Measurements from ENCODE around the gene WFIKKN1. TPM values are rescaled to one million over a fixed set of nuclear protein-coding genes. Genes with fewer than 3 reads are reported as not detected.

WFIKKN1 gene
- total RNA-seq, 1 experiment from 2014 or later: 0.04 TPM

DNA sequence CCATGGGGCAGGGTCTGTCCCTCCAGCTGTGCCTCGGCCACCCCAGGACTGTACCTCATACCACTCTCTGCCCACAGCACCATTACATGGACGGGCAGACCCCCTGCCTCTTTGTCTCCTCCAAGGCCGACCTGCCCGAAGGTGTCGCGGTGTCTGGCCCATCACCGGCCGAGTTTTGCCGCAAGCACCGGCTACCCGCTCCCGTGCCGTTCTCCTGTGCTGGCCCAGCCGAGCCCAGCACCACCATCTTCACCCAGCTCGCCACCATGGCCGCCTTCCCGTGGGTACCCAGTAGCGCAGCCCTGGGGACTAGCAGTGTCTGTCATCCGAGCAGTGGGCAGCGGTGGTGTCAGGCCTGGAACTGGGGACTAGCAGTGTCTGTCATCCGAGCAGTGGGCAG, 42.1 kb downstream of the WFIKKN1 start:
- Histone ChIP-seq H3K9me3 (replicated peaks) (no peaks in the 10 kb centered on the region), H3K27me3 (no peaks in the 10 kb centered on the region), H3K27ac (no peak overlapping the region), H3K36me3 (peaks cover 41% of the 10 kb centered on the region), H3K4me1 (peaks cover 5% of the 10 kb centered on the region; the same call in 1 of the 2 replicates), H3K4me3 (no peak overlapping the region)
- no peak for DNase-seq

DNA sequence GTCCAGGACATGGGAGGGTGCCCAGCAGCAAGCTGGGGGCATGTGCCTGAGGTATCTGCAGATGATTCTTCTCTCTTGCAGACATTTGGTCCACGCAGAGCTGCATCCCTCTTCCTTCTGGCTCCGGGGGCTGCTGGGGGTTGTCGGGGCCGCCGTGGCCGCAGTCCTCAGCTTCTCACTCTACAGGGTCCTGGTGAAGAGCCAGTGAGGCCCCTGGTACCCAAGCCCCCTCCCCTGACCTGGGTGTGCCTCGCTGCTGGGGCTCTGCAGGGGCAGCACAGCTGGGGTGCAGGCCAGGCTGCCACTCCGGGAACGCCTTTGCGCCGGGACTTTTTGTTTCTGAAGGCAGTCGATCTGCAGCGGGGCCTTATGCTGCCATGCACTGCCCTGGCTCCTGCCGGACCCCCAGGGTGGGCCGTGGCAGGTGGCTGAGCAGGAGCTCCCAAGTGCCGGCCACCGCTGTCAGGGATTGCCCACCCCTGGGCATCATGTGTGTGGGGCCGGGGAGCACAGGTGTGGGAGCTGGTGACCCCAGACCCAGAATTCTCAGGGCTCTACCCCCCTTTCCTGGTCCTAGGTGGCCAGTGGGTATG, 42.7 kb downstream of the WFIKKN1 start:
- H3K36me3 ChIP-seq: peaks cover 41% of the 10 kb centered on the region

DNA sequence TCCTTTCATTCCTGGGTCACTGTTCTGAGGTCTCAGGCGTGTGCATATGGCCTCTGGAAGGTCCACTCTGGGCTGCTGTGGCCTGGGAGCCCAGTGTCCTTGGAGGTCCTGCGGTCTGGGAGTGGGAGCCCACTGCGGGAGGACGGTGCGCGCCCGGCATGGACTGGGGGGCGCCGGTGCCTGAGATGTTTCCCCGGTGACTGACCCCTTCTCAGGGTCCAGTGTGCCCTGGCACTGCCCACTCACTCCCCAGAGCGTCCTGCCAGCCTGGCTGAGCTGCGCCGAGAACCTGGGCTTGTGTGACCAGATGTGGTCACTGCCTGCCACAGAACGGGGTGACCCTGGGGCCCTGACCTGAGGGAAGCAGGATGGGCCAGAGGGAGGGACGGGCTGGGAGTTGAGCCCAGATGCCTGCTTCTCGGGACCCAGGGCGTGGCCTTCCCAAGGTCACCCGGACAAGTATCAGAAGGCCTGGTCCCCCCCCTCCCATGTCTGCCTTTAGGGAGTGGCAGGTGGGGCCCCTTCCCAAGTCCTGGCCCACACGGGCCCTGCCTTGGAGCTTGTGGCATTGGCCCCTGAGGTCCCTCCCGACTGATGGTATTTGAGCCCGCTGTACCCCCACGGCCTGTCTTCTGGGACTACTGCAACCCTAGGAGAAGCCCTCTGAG, 43.6 kb downstream of the WFIKKN1 start:
- H3K4me3 ChIP-seq: no peak overlapping the region
- H3K27me3 ChIP-seq: no peaks in the 10 kb centered on the region
- H3K36me3 ChIP-seq: peaks cover 41% of the 10 kb centered on the region
- no peak for DNase-seq
- peaks cover 10% of the 10 kb centered on the region; the same call in 1 of the 2 replicates for H3K4me1 ChIP-seq
- no peaks in the 10 kb centered on the region for H3K9me3 ChIP-seq (replicated peaks)
- no peak overlapping the region for H3K27ac ChIP-seq

More for the DNA sequence above, 42.7 kb downstream of the WFIKKN1 start:
- Histone ChIP-seq H3K4me3 (no peak overlapping the region), H3K27me3 (no peaks in the 10 kb centered on the region), H3K4me1 (peaks cover 8% of the 10 kb centered on the region; the same call in 1 of the 2 replicates), H3K27ac (no peak overlapping the region), H3K9me3 (replicated peaks) (no peaks in the 10 kb centered on the region)
- DNase-seq: no peak

DNA sequence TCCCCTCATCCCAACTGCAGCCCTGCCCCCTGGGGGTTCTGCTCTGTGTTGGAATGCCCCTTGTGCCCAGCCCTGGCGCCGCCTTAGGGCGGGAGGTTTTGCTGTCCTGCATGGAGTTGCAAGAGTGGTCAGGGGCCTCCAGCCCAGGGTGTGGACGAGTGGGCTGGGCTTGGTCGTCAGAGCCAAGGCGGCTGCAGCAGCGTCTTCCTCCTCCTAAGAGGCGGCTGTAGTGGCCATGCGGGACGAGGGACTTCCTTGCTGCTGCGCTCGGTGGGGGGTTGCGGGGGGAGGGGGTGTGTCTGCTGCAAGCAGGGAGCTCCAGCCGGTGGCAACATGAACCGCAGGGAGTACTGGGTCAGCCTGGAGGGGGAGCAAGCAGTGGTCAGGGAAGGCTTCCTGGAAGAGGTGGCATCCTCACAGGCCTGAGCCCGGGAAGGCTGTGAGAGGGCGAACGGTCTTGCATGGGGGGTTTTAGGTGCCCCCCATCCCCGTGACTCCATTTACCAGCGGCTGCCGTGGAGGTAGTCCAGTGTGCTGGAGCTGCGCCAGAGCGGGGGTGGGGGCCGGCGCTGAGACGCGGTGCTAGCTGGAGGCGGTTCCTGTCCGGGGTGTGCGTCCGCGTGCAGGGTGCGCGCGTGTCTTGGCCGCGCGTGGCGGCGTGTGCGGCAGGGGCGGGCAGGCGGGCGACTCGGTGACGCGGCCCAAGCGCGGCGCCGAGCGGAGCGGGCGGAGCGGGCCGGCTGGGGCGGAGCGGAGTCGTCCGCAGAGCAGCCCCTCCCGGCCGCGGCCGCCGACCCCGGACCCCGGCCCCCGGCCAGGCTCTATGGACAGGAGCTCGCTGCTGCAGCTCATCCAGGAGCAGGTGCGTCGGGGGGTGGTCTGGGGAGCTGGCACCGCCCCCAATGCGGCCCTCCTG, 44.4 kb downstream of the WFIKKN1 start, which contains the start of gene RHBDL1:
Gene RHBDL1, plus strand, starts transcription at position 704 of the 916 bp plus-strand sequence. Its CDS starts 120 bp downstream, at position 824.
- DNase-seq: no peak
- no peaks in the 10 kb centered on the region for H3K27me3 ChIP-seq
- peaks cover 10% of the 10 kb centered on the region; the same call in 1 of the 2 replicates for H3K4me1 ChIP-seq
- H3K9me3 ChIP-seq (replicated peaks): no peaks in the 10 kb centered on the region
- no peak within 1 kb of the TSS for H3K27ac ChIP-seq
- H3K36me3 ChIP-seq: peaks cover 34% of the 10 kb centered on the region
- H3K4me3 ChIP-seq: no peak within 1 kb of the TSS

DNA sequence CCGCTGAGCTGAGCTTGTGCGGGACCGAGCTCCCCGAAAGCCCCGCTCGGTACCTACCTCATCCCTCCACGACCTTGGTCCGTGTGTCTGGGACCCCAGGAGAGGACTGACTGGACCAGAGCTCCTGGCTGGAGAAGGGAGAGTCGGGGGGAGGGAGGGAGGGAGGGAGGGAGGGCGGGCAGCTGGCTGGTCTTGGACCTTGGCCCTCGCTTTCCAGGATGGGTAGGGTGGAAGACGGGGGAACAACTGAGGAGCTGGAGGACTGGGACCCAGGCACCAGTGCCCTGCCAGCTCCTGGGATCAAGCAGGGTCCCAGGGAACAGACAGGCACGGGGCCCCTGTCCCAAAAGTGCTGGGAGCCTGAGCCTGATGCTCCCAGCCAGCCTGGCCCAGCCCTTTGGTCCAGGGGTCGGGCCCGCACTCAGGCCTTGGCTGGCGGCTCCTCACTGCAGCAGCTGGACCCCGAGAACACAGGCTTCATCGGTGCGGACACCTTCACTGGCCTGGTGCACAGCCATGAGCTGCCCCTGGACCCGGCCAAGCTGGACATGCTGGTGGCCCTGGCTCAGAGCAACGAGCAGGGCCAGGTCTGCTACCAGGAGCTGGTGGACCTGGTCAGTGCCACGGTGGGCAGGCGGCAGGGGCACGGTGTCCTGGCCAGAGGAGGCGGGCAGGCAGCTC, 45.2 kb downstream of the WFIKKN1 start:
- Histone ChIP-seq H3K4me3 (no peak overlapping the region), H3K36me3 (peaks cover 27% of the 10 kb centered on the region), H3K27ac (no peak overlapping the region)

DNA sequence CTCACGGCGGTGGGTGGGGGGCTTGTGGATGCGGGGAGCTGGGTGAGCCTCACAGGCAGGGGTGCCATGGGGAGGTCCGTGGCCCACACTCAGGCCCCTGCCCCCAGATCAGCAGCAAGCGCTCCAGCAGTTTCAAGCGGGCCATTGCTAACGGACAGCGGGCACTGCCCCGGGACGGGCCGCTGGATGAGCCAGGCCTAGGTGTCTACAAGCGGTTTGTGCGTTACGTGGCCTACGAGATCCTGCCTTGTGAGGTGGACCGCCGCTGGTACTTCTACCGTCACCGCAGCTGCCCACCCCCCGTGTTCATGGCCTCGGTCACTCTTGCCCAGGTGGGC, 45.7 kb downstream of the WFIKKN1 start:
- Histone ChIP-seq H3K36me3 (peaks cover 28% of the 10 kb centered on the region), H3K4me1 (peaks cover 13% of the 10 kb centered on the region)

More for the DNA sequence above, 45.2 kb downstream of the WFIKKN1 start:
- H3K4me1 ChIP-seq: peaks cover 10% of the 10 kb centered on the region; the same call in 1 of the 2 replicates
- no peaks in the 10 kb centered on the region for H3K9me3 ChIP-seq (replicated peaks)
- no peaks in the 10 kb centered on the region for H3K27me3 ChIP-seq
- no peak for DNase-seq

DNA sequence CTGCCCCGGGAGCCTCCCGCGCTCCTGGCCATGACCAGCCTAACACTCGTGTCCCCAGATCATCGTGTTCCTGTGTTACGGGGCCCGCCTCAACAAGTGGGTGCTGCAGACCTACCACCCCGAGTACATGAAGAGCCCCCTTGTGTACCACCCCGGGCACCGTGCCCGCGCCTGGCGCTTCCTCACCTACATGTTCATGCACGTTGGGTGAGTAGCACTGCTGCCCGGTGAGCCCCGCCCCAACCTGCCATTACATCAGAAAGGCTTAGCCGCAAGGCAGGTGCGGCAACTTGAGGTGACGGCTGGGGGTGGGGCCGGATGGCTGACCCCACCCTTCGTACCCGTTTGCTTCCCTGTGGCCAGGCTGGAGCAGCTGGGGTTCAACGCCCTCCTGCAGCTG, 46.1 kb downstream of the WFIKKN1 start:
- DNase-seq: no peak
- Histone ChIP-seq H3K9me3 (replicated peaks) (no peaks in the 10 kb centered on the region), H3K4me3 (no peak overlapping the region)

More for the DNA sequence above, 45.7 kb downstream of the WFIKKN1 start:
- Histone ChIP-seq H3K4me3 (no peak overlapping the region), H3K27me3 (no peaks in the 10 kb centered on the region), H3K27ac (no peak overlapping the region), H3K9me3 (replicated peaks) (no peaks in the 10 kb centered on the region)
- no peak for DNase-seq

DNA sequence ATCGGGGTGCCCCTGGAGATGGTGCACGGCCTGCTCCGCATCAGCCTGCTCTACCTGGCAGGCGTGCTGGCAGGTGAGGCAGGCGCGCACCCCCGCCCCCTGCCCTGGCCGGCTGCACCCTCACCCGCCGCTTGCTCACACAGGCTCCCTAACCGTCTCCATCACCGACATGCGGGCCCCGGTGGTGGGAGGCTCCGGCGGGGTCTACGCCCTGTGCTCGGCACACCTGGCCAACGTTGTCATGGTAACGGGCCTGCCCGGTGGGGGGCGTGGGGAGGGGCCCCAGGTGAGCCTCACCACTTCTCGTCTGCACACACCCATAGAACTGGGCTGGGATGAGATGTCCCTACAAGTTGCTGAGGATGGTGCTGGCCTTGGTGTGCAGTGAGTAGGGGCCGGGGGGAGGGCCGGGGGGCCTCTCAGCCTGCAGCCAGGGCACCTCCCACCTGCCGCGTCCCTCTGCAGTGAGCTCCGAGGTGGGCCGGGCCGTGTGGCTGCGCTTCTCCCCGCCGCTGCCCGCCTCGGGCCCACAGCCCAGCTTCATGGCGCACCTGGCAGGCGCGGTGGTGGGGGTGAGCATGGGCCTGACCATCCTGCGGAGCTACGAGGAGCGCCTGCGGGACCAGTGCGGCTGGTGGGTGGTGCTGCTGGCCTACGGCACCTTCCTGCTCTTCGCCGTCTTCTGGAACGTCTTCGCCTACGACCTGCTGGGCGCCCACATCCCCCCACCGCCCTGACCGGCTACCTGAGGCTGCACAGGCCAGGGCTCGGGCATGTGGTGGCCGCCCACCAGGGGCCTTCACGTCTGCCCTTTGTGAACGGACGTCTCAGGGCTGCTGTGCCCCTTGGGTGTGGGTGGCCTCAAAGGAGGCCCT, 46.8 kb downstream of the WFIKKN1 start:
- Histone ChIP-seq H3K4me1 (peaks cover 20% of the 10 kb centered on the region), H3K27me3 (no peaks in the 10 kb centered on the region), H3K9me3 (replicated peaks) (no peaks in the 10 kb centered on the region), H3K4me3 (no peak overlapping the region), H3K36me3 (peaks cover 29% of the 10 kb centered on the region), H3K27ac (no peak overlapping the region)
- DNase-seq: no peak

More for the DNA sequence above, 46.1 kb downstream of the WFIKKN1 start:
- H3K36me3 ChIP-seq: peaks cover 29% of the 10 kb centered on the region
- H3K27me3 ChIP-seq: no peaks in the 10 kb centered on the region
- H3K27ac ChIP-seq: no peak overlapping the region
- peaks cover 17% of the 10 kb centered on the region for H3K4me1 ChIP-seq

DNA sequence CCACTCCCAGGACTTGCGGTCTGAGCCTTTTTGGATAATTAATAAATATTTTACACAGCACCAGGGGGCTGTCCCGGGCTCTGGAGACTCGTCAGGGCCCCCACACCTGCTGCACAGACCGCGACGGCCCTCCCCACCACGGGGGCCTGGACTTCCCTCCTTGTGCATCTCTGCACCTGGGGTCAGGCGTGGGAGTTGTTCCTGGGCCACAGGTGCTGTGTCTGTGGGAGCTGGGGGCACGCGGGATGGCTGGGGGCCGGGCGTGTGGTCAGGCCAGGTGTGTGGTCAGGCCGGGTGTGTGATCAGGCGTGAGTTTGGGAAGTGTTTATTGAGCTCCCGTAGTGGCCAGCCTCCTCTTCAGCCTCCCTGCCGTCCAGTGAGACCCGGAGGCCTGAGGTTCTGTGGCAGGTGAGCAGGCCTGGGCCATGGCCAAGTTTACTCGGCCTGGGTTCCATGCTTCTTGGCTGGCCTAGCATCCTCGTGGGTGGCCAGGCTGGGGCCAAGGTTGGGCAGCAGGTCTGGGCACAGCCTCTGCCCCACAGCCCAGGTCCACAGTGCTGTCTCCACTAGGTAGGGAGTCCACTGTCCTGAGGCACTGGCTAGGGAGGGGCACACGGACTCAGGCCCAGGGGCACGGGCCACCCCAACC, 47.5 kb downstream of the WFIKKN1 start:
- Histone ChIP-seq H3K4me1 (peaks cover 20% of the 10 kb centered on the region), H3K27me3 (no peaks in the 10 kb centered on the region), H3K27ac (no peak overlapping the region), H3K4me3 (peak overlapping the region; percentile 65; the same call in 1 of the 2 replicates), H3K36me3 (peaks cover 28% of the 10 kb centered on the region), H3K9me3 (replicated peaks) (no peaks in the 10 kb centered on the region)
- DNase-seq: no peak

DNA sequence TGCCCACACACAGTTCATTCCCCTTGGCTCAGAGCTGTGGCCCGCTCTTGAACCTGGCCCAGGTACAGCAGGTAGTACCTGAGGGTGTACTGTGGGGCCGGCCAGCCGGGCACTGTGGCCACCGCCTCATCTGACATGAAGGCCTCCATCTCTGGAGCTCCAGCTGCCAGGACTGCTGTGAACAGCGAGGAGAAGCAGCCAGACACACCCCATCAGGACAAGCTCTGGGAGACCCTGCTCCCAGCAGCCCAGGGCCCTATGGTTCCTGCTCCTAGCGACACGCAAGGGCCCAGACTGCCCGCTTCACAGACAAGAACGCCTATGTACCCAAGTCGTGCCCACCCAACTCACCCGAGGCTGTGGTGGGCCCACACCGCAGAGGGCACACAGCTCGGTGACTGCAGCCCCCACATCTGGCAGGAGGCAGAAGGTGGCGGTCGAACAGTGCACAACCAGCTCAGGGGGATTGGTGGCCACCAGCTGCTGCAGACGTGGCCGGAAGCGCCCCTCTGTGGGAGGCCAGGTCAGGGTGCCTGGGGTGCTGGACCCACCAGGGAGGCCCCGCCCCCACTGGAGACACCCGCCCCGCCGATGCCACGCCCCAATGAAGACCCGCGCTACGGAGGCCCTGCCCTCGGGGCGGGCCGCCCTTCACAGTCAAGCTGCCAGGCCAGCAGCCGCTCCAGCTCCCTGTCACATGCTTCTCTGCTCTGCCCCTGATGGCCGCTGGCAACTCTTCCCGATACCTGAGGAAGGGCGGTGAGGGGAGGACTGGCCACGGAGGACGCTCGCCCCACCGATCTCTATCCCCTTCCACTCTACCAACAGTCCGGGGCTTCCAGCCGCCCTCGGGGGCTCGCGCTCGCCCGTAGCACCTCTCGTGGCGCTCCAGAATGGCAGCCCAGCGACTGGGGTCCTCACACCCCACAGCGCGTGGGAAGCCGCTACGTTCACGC, 48.4 kb downstream of the WFIKKN1 start:
- Histone ChIP-seq H3K27ac (peak overlapping the region; percentile 82), H3K9me3 (replicated peaks) (no peaks in the 10 kb centered on the region), H3K27me3 (no peaks in the 10 kb centered on the region), H3K36me3 (peaks cover 20% of the 10 kb centered on the region), H3K4me1 (peaks cover 20% of the 10 kb centered on the region), H3K4me3 (peak overlapping the region; percentile 65)
- peak; percentile 92 to 93 for DNase-seq

DNA sequence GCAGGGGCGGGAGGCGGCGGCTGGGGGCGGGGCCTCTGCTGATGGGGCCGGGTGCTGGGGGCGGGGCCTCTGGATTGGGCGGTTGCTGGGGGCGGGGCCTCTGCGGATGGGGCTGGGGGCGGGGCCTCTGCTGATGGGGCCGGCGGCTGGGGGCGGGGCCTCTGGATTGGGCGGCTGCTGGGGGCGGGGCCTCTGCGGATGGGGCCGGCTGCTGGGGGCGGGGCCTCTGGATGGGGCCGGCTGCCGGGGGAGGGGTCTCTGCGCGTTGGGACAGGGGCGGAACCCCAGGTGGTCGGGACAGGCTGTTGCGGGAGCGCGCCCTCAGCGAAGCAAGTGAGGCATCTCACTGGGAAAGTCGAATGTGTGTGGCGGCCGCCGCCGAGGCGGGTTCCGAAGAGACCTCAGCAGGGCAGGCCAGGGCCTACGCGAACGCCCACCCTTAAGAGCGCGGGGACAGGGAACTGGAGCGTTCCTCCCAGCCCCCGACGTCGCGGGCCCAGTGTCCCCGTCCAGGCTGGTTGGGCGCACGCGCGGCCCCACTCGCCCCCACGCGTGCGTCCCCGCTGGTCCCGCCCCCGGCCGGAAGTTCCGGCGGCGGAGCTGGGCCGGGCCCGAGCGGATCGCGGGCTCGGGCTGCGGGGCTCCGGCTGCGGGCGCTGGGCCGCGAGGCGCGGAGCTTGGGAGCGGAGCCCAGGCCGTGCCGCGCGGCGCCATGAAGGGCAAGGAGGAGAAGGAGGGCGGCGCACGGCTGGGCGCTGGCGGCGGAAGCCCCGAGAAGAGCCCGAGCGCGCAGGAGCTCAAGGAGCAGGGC, 49.2 kb downstream of the WFIKKN1 start, which contains the start of gene STUB1:
Gene STUB1, plus strand, starts transcription at position 597 of the 811 bp plus-strand sequence. Its CDS starts 116 bp downstream, at position 713.
- no peaks in the 10 kb centered on the region for H3K9me3 ChIP-seq (replicated peaks)
- H3K27ac ChIP-seq: peak within 1 kb of the TSS; percentile 82
- DNase-seq: peak; percentile 92 to 93
- no peaks in the 10 kb centered on the region for H3K27me3 ChIP-seq
- peak within 1 kb of the TSS; percentile 69 for H3K4me3 ChIP-seq
- H3K4me1 ChIP-seq: peaks cover 20% of the 10 kb centered on the region
- H3K36me3 ChIP-seq: peaks cover 17% of the 10 kb centered on the region

DNA sequence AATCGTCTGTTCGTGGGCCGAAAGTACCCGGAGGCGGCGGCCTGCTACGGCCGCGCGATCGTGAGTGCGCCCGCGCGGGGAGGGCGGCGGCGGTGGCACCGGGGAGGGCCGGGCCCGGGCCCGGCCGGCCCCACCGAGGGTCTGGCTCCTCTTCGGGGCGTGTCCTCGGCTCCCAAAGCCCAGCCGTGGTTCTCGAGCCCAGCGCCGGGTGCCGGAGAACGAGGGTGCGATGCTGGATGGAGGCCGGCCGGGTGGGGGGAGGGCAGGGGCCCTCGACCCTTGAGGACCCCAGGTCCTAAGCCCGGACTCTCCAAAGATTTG, 49.8 kb downstream of the WFIKKN1 start:
- Histone ChIP-seq H3K27me3 (no peaks in the 10 kb centered on the region), H3K36me3 (peaks cover 17% of the 10 kb centered on the region), H3K4me3 (peak overlapping the region; percentile 69), H3K9me3 (replicated peaks) (no peaks in the 10 kb centered on the region), H3K27ac (no peak overlapping the region), H3K4me1 (peaks cover 20% of the 10 kb centered on the region)
- DNase-seq: no peak

All from SJCRH30 (cell line).